H1 (cell line): ENCODE data around the gene CAPN15. TPM values are rescaled to one million over a fixed set of nuclear protein-coding genes. Genes with fewer than 3 reads are reported as not detected.

Source experiments
- YY1 ChIP-seq: IDR thresholded peaks from 2 replicates; pipeline ENCODE4 v1.6.1; 2011; ENCODE audit warnings: low read depth, mild to moderate bottlenecking, low read length
- polyA plus RNA-seq, 7 experiments: library from polyadenylated mRNA; depleted of rRNA in 3 of 7; stranded (reverse) in 5 of 7; unstranded in 2 of 7; fragments of >200 nt in 5 of 7; fragments of 200-250 nt in 2 of 7; gene quantifications; 1 replicate in 5 of 7; 2 replicates in 1 of 7; 4 replicates in 1 of 7; pipeline versions ENCODE4 v1.2.1 to v1.2.3, GENCODE V29; 2011 to 2013; ENCODE audit warnings: missing spikeins in 2 of 7, mixed read lengths in 2 of 7
- total RNA-seq: library from RNA; stranded (reverse); fragmentation: NEBNext Ultra II Directional; extraction: Animal tissue kit (Norgen Biotek cat#: 25700); gene quantifications from 2 replicates; pipeline ENCODE4 v1.2.1, GENCODE V29; 2021

The CAPN15 gene
- total and polyA plus RNA-seq, 2 of the 8 experiments (the other 6 are each of a cell fraction or from before 2014, with no cell fraction given), result 38.9 to 76.9 TPM

DNA sequence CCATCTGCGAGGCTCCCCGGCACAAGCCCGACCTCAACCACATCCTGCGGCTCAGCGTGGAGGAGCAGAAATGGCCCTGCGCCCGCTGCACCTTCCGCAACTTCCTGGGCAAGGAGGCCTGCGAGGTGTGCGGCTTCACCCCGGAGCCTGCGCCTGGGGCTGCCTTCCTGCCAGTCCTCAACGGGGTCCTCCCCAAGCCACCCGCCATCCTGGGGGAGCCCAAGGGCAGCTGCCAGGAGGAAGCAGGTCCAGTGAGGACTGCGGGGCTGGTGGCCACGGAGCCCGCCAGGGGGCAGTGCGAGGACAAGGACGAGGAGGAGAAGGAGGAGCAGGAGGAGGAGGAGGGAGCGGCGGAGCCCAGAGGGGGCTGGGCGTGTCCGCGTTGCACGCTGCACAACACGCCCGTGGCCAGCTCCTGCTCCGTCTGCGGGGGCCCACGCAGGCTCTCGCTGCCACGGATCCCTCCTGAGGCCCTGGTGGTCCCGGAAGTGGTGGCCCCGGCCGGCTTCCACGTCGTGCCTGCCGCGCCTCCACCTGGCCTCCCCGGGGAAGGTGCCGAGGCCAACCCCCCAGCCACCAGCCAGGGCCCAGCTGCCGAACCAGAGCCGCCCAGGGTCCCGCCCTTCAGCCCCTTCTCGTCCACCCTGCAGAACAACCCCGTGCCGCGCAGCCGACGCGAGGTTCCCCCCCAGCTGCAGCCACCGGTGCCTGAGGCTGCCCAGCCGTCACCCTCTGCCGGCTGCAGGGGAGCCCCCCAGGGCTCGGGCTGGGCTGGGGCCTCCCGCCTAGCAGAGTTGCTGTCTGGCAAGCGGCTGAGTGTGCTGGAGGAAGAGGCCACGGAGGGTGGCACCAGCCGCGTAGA is 19.6 kb downstream of the CAPN15 start (continued):
- TF ChIP-seq YY1, result no peak
- TF ChIP-seq, all 59 proteins: peak for 3
